KG1 (cell line): Measurements from ENCODE around the gene IQSEC1.

Experiments
- DNase-seq: peaks from one replicate; lab custom pipeline; 2025; lab: John Stamatoyannopoulos, UW

IQSEC1 gene

DNA sequence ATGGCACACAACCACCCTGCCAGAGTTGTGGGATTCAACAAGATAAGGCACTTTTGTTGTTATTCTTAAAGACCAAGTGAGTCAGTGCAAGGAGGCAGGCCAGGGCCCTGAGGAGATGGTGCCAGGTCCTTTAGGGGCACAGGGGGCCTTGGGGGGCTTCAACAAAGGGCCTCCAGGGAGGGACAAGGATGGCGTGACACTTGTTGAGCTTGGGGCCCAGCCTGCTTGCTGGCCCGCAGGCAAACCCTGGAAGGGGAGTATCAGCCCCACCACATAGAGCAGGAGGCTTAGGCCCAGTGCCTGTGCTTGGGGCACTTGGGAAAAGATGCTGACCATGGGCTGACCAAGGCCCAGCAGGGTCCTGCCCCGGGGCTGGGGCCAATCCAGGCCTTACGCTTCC lies 5.5 kb downstream of the IQSEC1 start:
- no peak for DNase-seq

DNA sequence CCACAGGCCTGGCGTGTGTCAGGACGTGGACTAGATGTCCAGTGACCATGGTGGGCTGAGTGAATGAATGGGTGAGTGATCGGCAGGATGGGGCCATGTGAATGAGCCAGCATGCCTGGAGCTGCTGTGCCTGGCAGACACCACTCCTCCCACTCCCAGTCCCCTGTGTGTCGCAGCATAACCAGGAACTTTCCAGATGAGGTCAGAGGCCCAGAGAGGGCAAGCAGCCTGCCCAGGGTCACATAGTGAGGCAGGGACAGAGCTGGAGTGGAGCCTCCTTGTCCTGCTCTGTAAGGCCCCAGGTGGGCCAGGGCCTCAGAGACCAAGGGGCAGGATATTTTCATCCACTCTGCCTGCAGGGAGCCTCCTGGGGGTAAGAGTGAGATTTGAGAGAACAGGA lies 6.4 kb downstream of the IQSEC1 start:
- no peak for DNase-seq

DNA sequence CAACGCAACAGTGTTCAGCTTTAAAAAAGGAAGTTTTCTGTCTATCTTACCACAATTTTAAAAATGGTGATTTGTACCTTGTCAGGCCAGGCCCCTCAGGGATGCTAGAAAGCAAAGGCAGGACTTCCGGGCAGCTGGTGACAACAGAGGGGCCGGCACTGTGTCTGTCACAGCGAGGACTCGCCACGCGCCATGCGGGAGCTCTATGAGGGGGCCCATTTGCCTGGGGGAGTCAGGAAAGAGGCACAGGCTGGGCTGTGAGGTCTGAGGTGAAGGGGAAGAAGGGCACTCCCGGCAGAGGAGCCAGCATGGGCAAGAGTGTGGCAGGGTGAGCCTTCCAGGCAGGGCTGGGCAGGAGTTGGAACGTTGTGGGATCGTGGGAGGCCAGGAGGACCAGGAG lies 7.0 kb downstream of the IQSEC1 start:
- DNase-seq, result no peak

DNA sequence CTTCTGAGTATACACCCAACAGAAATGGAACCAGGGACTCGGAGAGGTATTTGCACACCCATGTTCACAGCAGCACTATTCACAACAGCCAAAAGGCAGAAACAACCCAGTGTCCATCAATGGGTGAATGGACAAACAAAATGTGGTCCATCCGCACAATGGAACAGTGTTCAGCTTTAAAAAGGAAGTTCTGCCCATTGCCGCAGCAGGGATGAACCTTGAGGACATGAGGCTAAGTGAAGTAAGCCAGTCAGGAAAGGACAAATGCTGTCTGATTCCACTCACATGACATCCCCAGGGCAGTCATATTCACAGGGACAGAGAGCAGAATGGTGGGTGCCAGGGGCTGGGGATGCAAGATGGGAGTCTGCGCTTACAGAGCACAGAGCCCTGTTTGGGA lies 7.5 kb downstream of the IQSEC1 start:
- DNase-seq, result no peak

DNA sequence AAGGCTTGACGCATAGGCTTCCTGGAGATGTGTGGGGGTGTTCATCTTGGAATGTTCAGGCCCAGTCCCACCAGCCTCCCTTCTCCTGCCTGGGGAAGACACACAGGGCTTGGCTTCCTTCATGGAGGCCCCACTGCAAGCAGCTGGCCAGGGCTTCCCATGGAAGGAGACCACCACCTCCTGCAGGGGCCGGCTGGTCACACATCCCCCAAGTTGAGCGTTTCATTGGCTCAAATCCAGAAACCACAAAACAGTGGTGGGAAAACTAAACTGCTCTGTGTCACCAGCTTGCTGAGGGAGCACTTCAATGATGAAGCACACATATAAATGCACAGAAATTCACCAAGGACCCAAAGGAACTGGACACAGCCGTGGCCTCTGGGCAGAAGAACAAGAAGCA lies 8.3 kb downstream of the IQSEC1 start:
- DNase-seq, result no peak

DNA sequence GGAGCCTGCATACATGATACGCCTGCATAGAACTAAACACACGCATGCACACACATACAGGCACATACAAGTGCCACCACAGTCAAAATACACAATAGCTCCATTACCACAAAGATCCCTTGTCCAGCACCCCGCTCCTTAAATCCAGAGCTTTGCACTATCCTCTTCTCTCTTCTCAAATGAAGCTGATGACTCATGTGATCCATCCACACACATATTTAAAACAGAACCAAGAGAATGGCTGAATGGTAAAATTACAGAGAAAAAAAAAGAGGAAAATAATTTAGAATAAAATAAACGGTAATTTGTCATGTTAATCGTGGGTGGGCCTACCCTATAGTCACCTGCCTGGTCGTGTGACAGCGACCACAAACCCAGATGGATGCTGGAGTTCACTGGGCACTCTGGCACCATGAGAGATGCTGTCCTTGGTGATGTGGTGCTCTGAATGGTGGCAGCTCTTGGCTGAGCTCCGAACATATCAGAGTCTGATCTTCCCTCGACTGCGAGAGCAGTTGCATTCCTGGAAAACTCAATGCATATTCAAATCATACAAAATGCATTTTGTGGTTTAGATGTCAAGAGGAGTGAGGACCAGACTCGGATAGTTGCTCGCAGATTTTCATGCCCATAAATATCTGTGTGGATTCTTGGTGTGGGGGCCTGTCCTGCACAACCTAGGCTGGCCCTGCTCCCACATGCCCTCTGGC lies 8.9 kb downstream of the IQSEC1 start:
- no peak for DNase-seq

DNA sequence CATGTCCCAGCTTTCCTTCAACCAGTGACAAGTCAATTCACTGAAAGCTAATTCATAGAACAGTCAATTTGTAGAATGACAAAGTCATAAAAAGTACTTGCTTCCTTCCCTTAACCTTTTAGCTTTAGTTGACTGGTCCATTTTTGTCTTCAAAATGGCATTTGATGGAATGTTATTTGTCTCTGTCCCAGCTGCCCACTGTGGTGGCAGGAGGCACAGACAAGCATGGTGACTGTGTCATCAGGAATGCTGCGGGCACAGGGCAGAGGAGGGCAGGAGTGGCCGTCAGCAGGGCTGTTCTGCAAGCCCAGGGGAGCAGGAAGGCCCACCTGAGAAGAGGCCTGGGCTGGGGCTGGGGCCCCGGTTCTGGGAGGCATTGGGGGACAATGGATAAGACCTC lies 10.0 kb downstream of the IQSEC1 start:
- no peak for DNase-seq

DNA sequence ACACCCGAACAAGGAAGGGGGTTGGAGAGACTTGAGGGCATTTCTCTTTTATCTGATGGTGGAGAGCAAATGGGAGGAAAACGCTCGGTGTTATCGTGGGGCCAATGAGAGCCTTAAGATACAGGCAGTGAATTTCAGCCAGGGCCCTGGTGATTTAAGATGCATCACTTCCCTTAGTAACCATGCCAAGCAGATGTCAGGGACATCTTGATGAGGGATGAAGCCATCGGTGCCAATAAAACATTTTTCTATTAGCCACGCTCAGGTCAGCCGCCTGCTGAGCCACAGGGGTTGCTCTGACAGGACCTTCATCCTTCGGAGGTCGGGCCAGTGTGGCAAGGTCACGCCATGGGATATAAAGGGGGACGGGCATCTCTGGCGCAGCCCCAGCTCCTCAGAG lies 10.6 kb downstream of the IQSEC1 start:
- DNase-seq, result no peak

DNA sequence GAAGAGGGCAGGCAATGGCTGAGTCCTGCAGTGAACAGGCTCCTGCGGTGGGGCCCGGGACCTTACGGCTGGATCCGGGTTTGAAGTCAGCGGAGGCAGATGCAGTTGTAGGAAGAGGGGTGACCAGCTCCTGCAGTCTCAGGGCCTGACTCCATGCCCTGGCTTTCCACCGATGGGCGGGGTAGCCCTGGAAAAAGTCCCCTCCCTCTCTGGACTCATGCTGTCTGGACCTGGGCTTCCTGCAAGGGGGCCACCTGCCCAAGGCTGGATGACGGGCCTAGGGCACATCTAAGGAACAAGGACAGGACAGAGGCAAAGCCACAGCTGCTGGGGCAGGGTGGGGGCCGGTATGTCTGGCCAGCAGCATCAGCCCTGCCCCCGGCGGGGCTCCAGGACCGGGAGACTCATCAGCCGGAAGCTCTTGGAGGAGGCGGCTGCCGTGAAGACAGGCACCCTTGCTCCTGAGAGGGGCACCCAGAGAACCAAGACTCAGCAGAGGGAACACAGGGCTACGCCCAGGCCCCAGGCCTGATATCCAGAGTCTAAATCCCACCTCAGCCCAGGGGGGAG lies 12.8 kb downstream of the IQSEC1 start:
- DNase-seq, result no peak

DNA sequence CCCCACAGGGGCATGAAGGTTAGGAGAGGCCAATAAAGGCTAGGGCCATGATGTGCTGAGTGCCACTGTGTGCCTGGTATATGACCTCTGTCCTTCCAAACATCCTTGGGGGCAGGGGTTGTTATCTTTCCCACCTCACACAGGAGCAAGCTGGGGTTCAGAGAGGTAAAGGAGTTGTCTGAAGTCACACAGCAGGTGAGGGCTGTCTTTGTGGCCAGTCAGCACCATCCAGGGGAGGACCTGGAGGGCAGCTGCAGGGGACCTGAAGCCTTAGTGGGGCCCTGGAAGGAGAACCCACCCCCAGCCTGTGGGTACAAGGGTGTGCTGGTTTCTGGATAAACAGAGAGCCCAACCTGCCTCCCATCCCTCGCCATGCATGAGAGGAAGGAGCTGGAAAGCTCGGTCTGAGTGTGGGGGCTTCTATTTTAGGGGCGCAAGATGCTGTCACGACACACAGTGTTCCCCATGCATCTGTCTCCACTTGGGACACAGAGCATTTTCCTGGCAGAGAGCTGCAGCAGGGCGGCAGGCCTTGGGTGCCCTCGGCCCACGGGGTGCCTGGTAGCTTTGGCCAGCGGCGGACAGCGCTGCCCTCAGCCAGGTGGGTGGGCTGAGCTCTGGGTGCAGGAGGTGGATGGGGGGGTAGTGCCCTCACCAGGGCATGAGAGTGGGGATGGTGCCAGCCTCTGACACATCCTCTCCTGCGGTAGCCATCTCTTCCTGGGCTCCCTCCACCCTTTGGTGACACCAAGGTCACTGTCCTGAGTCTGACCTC lies 14.7 kb downstream of the IQSEC1 start:
- DNase-seq, result no peak

DNA sequence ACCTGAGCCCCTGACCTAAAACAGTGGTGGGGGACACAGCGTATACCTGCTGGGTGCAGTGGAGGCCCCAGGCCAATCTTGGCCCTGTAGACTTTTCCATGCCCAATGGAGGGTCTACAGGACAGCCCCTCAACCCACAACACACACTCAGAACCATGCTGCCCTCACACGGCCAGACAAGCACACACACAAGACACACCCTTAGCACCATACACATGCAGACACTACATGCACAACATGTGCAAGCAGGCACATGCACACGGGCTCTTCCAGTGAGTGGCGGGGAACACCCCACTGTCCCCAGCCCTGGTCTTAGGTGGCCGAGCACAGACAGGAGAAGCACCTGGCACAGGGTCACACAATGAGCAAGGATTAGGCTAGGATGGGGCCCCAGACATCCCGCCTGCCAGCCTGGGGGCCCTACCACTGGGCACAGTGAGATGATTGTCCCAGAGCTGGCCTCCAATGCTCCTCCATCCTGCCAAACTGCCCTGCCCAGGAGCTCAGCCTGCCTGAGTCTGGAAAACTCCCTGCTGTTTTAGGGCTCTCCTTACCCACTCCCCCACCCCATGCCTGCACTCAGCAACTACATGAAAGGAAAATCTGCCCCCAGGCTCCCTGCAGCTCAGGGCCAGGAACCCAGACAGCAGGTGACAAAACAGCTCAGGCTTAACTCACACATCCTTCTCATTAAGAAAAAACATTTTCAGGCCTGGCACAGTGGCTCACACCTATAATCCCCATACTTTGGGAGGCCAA lies 15.8 kb downstream of the IQSEC1 start:
- DNase-seq, result no peak

DNA sequence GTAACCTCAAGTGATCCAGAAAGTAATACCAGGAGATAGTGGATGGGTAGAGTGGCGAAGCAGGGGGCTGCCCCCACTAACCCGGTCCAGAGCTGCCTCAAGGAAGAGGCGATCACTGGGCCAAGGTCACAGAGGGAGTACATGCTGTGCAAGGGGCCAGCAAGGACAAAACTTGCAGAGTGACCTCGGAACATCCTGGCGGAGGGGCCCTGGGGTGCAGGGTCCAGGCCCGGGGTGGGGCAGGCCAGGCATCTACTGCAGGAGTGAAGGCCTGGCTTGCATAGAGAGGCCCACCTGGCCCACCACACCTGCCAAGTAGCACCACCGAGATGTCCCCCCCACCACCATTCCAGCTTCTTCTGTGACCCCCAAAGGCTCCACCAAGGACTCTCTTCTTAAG lies 17.6 kb downstream of the IQSEC1 start:
- no peak for DNase-seq

DNA sequence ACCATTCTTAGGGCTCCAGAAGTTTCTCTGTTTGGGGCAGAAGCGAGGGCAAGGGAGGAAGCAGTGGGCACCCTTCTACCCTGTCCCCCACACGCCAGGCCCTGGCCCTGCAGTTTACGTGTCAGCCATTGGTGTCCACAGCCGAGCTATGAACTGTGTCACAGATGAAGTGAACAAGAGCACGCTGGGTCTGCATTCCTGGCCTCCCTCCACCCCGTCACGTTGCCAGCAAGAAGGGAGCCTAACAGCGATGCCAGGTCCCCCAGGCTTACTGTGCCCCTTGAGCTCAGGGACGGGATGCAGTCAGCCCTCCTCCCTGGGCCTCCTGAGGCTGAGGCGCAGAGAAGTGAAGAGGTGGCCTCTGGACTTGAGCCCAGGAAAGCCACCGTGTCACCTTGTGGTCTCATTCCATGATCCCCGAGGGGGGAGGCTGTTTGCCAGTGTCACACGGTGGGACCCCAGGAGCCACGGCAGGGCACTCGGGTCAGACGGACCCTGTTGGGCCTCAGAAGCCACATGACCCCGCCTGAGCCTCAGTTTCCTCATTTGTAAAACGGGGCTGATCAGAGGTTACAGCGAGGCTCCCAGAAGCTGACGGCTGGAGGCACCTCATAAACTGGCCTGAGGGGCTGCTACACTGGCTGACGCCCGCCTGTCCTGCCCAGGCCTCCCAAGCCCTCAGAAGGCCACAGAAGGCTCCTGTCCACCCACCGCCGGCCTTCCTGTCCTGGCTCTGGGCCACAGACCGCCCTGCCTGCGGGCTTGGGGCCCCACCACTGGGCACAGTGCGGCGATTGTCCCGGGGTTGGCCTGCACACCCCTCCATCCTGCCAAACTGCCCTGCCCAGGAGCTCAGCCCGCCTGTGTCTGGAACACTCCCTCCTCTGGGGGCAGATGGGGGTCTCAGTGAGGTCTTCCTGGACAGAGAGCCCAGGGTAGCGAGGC lies 18.6 kb downstream of the IQSEC1 start:
- DNase-seq, result no peak

DNA sequence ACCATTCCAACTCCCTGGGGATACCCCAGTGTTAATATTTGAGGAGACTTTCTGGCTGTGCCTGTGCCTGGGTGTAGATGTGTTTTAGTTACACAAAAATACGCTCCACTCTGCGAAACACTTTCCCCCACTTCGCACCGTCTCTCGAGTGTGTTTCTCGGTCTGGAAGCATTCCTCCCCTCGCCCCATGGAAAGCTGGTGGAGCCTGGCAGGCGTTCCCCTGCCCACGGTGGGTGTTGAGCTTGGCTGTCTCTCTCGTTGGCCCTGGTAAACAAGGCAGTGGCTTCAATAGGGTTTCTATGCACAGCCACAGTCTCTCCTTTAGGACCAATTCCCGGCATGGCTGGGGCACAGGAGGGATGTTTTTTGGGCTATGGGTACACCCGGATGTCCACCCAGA lies 19.3 kb downstream of the IQSEC1 start:
- DNase-seq, result no peak

DNA sequence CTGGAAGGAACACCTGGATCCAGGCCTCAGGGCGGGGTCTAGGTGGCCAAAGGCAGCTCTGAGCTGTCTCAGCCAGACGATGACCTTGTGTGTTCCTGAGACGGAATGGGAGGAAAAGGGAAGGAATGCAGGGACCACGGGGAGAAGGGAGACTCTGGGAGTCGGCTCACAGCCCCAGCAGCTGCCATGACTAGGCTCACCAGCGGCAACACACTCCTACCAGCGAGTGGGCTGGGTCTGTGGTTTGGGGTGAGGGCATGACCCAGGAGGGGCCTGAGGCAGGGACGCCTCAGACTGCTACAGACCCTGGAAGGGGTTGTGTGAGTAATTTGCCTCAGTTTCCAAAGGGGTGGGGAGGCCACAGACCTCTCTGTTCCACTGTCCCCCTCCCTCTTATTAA lies 19.8 kb downstream of the IQSEC1 start:
- DNase-seq, result no peak

DNA sequence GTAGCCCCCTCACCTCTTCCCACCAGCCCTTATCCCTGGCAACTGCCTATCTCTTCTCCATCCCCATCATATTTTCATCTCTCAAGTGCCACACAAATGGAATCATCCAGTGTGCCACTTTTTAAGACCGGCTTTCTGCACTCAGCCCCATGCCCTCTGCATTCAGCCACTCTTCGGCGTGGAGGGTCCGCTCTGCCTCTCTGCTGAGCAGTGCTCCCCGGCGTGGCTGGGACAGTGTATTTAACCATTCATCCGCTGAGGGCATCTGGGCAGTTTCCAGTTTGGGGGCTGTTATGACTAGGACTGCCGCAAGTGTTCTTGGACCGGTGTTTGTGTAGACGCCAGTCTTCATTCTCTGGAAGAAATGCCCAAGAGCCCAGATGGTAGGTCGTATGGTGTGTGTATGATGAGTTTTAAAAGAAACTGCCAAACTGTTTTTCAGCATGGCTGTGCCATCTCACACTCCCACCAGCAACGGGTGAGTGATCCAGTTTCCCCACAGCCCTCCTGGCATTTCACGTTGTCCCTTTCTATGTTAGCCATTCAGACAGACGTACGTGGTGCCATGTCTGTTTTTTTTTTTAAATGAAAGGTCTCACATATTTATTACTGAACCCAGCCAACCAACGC lies 20.9 kb downstream of the IQSEC1 start:
- DNase-seq, result no peak

DNA sequence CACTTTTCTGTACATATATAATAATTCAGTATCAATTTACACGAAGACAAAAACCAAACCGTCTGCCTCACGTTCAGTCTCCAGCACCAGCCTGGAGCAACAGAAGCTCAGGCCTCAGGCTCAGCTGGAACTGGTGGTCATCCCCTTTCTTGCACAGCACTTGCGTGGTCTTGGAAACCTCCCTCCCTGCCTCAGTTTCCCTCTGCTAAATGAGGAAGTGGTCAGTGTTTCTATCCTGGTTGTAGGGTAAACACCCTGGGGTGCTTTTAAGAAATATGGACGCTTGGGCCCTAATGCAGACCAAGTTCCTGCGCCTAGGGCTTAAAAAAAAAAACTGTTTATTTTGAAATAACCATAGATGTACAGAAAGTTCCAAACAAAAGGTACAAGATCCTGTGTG lies 21.6 kb downstream of the IQSEC1 start:
- DNase-seq, result no peak

DNA sequence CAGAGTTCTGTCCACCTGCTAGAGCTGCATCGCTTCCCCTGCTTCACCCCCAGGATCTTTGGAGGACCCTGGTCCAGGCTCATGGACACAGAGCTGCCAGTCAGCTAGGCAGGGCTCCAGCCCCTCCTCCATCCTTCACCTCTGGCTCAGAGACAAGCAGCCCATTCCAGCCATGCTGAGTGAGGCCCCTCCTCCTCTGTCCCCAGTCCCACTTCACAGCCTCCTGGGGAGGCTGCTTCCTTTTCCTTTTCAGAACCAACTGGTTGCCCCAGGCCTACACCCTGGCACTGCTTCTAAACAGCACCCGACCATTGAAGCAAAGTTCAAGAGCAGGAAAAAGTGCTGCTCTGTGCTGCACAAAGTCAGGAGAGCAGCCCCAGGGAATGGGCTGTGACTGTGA lies 22.2 kb downstream of the IQSEC1 start:
- DNase-seq, result no peak

DNA sequence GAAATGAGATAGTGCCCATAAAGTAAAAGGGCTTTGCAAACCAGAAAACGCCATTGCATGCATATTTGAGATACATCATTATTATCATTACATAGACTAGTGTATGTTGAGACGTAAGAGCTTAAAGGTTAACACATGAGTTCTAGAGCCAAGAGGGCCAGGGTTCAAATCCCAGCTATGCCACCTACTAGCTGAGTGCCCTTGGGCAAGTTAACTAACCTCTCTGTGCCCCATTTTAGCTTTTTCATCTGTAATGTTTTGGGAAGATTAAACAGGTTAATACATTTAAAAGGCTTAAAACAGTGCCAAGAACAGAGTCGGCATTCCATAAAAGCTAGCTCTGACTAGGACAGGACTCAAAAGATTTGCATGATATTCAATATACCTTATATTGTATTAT lies 22.8 kb downstream of the IQSEC1 start:
- DNase-seq, result no peak

DNA sequence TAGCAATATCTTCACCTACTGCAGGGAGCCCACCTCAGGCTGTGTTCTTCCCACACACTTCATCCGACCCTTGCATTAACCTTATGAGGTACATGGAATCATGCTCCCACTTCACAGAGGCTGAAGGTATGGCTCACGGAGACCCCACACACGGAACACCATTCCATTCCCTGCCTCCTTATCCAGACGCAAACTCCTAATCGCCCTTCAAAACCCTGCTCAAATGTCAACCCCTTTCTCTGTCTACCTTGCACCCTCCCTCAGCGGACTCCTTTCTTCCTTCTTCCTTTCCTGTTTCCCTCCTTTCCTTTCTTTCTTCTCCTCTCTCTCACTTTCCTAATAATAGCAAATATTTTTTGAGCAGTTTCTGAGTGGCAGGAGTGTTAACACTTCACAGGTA lies 23.8 kb downstream of the IQSEC1 start:
- no peak for DNase-seq
